Stimulated activated CD4-positive, alpha-beta T cell treated with anti-CD3 and anti-CD28 coated beads, Interleukin-2, amount 100 ng/mL, for 48 hours (primary cell): ENCODE data around the gene ZBTB25.

Experiments
- DNase-seq, 2 donors: peaks; one replicate each; pipeline ENCODE4 v3.0.0-alpha.2; 2020

Gene ZBTB25

GRCh38 chr14:64515053-64515452 lies 11.4 kb upstream of the ZBTB25 start:
- no peak for DNase-seq

DNA sequence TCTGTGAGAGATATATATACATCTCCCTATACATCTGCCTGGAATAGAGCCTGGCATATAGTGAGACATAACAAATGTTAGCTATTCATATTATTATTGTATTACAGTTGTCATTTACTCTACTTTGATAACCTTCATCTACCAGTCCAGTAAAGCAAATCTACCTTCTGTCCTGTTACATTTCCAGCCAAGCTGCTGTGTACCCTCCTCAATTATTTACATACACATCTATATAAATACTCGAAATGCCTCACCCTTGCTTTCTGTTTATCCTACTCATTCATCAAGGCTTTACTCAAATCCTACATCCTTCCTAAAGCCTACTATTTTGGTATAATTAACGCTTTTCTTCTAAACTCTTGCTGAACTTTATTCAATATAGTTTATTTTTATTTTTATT lies 9.6 kb upstream of the ZBTB25 start:
- no peak for DNase-seq

- DNase-seq: peak; percentile 56 to 67
Measured at GRCh38 chr14:64510825-64511671, 7.4 kb upstream of the ZBTB25 start.

DNA sequence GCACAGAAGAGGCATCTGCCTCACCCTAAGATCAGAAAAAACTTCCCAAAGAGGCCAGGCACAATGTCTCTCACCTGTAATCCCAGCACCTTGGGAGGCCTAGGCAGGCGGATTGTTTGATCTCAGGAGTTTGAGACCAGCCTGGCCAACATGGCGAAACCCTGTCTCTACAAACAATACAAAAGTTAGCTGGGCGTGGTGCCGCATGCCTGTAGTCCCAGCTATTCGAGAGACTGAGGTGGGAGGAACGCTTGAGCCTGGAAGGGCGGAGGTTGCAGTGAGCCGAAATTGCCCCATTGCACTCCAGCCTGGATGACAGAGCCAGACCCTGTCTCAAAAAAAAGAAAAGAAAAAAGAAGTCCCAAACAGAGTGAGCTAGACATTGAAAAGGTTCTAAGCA lies 5.4 kb upstream of the ZBTB25 start:
- DNase-seq: no peak

GRCh38 chr14:64508215-64508776 lies 4.7 kb upstream of the ZBTB25 start:
- no peak for DNase-seq

- DNase-seq: no peak
Measured at GRCh38 chr14:64507376-64508156, 3.9 kb upstream of the ZBTB25 start.

DNA sequence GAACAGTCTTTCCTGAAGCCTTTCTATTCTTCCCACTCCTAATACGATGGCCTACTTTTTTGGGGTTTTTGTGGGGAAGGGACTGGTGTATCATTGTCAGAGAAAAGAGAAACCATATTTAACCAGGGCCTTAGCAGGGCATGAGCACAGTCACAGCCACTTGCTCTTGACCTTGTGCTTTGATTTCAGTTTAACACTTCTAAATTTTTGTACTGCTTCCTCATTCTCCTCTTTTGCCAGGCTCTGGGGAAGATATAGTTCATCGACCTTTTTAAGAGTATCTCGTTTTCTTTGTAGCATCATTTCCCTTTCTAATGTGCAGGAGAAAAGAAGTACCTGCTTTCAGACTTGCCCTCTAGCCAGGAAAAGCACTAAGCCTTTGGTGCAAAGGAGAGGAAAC lies 3.1 kb upstream of the ZBTB25 start:
- no peak for DNase-seq

DNA sequence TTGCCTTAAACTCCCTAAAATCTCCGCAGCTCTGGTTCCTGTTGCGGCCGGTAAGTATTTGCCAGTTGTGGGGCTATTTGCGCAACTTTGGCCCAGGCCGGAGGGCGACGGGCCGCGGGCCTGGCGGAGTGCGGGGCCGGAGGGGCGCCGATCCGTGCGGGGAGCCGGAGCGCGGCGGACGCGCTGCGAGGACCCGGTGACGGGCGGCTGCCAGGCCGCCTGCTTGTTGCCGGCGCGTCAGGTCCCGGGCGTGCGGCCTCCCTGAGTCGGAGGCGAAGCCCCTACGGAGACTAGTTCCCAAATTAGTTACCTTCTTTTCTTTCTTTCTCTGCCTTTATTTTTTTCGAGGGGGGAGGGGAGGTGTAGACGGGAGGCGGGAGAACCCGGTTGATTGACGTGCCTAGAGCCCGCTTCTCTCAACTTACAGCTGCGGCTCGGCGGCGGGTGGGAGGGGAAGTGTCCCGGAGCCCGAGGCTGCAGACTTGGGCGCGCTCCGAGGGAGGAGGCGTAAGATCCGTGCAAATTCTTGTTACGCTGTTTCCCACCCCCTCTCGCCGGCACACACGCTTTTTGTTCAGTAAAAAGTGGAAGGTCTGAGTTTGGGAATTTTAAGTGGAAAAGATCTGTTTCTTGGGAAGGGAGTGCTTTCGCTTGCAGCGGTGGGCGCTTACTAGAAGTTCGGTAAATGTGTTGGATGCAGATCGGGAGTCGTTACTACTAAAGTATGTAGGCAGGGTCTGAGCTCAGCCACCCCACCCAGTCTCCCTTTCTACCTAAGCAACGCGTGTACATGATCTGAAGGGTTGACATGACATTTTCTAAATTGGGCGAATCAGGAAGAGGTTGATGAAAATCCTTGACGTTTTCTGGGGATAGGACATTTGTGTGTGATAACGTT lies 1.5 kb upstream of the ZBTB25 start:
- DNase-seq: peak; percentile 80 to 82

DNA sequence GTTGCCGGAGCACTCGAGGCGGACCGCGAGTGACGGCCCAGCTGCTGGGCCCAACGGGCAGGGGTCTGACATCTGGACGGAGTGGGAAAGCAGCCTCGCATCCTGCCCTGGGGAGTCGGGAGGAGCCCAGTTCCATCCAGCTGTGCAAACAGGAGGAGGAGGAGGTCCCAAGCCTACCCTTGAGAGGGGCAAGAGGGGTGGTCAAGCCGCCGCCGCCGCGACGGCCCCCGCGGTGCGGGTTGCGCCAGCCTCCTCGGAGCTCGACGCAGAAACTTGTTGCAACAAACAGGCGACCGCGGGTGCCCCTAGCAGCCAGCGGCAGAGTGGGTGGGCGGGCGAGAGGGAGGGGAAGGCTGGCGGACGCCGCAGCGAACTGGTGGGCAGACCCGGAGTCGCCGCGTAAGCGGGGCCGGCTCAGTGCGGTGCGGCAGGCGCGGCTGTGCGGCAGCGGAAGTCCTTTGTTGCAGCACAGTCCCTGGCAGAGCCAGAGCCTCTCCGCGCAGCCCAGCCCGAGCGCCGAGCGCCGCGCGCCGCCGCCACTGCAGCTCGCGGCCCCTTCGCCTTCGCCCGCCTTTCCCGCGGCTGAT lies 765 bp upstream of the ZBTB25 start, which contains the start of gene ZBTB1:
Gene ZBTB1, plus strand, starts transcription at position 461 of the 587 bp plus-strand sequence. CDS start 16,735 bp downstream, outside the sequence.
- peak; percentile 76 to 77 for DNase-seq

GRCh38 chr14:64502887-64503433 lies 678 bp downstream of the ZBTB25 start:
- DNase-seq: no peak

DNA sequence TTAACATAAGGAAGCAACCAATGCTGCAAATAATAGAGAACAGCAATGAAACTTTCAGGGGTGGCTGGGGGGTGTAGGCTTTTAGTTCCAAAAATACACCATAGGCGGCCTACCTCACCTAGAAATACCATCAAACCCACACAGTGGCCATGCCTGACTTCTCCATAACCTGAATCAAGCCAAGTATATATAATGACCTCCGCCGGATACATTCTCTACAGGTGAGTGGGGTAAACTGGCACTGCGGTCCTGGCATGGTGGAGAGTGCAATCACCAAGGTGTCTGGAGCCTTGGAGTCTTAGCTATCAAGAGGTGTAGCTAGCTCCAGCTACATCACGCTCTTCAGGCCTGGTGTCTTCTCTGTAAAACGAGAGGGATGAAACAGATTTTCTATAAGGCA lies 1.2 kb downstream of the ZBTB25 start:
- no peak for DNase-seq

- DNase-seq: no peak
Measured at GRCh38 chr14:64501411-64502171, 2.0 kb downstream of the ZBTB25 start.

- no peak for DNase-seq
Measured at GRCh38 chr14:64500088-64500487, 3.5 kb downstream of the ZBTB25 start.

DNA sequence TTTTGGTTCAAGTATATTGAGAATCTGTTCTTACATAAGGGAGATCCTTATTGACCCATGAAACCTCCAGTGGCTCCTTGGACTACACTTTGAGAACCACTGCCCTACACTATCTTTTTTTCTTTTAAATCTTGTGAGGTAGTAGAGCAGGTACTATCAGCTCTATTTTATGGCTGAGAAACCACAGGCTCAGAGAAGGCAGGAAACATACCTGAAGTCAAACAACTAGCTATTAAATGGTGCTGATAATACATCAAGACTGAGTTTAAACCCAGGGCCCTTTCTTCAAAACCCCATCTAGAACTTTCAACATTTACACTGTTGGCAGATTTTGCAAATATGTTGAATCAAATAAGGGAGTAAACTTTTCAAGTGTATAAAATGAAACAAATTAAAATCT lies 6.9 kb downstream of the ZBTB25 start:
- no peak for DNase-seq

DNA sequence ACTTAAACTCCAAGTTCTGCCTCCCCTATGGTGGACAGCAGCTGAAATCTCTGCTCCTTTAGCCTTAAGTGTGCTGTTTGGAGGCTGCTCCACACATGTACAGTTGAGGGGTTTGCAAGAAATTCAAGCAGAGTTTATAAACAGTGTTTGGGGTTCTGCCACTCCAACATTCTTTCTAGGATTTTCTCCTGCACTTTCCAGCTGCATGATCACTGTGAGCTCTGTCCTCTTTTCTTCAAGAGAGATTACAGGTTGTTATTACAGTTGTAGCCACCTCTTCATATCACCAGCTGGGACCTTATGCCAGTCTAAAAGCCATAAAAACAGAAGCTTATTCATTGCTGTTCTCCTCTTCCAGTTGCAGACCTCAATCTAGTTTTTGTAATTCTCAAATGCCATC lies 8.4 kb downstream of the ZBTB25 start:
- DNase-seq: no peak

DNA sequence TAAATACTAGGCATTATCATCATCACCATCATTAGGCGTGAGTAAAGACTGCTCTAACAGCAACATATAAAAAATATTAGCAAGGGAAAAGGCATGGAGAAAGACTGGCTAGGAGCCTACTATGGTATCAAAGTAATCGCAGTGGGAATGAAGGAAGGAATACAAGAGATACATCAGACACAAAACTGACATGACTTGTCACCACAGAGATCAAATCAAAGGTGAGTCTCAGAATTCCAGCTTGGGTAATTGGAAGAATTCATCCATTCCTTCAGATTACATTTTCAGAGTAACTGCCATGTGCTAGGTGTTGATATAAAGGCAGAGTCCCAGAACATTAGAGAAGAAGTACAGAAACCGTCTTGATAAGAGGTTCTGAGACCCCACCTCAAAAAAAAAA lies 10.2 kb downstream of the ZBTB25 start:
- no peak for DNase-seq

GRCh38 chr14:64491637-64492036 lies 12.0 kb downstream of the ZBTB25 start:
- DNase-seq: no peak

DNA sequence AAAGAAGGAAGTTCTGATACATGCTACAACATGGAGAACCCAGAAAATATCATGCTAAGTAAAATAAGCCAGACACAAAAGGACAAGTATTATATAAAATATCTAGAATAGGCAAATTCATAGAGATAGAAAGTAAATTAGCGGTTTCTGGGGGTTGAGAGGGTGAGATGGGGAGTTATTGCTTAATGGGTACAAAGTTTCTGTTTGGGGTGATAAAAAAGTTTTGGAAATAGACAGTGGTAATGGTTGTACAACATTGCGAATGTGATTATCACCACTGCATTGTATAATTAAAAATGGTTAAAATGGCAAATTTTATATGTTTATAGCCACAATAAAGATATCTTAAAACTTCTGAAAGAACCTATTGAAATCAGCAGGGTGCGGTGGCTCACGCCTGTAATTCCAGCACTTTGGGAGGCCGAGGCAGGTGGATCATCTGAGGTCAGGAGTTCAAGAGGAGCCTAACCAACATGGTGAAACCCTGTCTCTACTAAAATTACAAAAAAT lies 15.0 kb downstream of the ZBTB25 start:
- DNase-seq: no peak

DNA sequence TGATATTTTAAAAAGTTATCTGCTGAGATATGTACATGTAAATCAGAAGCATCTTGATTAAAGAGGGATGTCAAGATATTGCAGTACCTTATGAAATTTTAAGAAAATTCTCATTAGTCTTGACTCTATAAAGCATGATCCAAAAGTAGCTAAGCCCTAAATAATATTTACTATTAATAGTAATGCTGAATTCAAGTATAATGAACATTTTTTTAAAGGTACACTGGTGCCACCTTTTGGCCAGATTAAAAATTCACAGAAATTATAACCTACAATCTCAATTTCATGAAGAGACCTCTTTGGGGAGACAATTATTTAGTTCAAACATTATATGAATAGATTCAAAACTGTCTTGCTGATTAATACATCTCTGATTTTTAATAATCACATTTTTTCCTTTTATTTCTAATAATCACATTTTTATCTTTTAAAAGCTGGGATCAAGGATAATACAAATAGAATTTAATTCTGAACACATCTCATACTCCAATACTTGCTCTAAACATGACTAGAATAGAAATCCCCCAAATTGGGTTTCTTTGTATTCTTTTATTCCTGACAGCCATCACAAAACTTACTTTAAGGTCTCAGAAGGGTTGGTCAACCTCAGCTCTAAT lies 24.9 kb downstream of the ZBTB25 start:
- DNase-seq: no peak

DNA sequence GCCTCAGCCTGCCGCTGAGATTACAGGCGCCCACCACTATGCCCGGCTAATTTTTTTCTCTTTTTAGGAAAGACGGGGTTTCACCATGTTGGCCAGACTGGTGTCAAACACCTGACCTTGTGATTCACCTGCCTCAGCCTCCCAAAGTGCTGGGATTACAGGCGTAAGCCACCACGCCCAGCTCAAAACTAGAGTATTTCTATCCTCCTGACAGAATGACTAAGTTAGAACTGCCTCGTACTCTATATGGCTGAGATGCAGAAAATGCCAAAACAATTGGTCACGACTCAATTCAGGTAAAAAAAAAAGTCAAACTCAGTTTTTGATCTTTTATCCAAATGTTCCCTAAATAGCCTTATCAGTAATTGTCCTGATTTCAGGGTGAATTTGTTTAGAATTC lies 27.2 kb downstream of the ZBTB25 start:
- DNase-seq: no peak
